ENCODE results near the gene PDF. TPM values are rescaled to one million over a fixed set of nuclear protein-coding genes. Genes with fewer than 3 reads are reported as not detected.

Gene PDF
- total and polyA plus RNA-seq, 2 of the 13 experiments (the other 11 are each of a cell fraction or from before 2014, with no cell fraction given) = 12.4 to 48.8 TPM

- TF ChIP-seq KDM5B (CRISPR knock-in tag; IDR thresholded peaks at IDR 0.05; ENCODE audit: borderline replicate concordance) = peak; percentile 73; the same call in 1 of the 2 replicates
- TF ChIP-seq FOXO4 (CRISPR knock-in tag; conservative IDR thresholded peaks at IDR 0.05) = 0 out of 2 replicates have a peak, but pooled peaks have one; percentile 92
- peak; percentile 78; the same call in 1 of the 2 replicates for TF ChIP-seq ZNF276 (CRISPR knock-in tag; IDR thresholded peaks at IDR 0.05; ENCODE audit: low read depth)
- peak; percentile 35; the same call in 1 of the 2 replicates for TF ChIP-seq KMT2B (CRISPR knock-in tag; IDR thresholded peaks at IDR 0.05)
- peak; percentile 41; the same call in 1 of the 2 replicates for TF ChIP-seq KLF12 (CRISPR knock-in tag; IDR thresholded peaks at IDR 0.05; ENCODE audit: borderline replicate concordance)
- TF ChIP-seq LCORL (IDR thresholded peaks at IDR 0.05) = no peak
- no peak; the same call in 1 of the 2 replicates for TF ChIP-seq LCORL (CRISPR knock-in tag; IDR thresholded peaks at IDR 0.05)
- TF ChIP-seq MTERF4 (CRISPR knock-in tag; IDR thresholded peaks at IDR 0.05) = peak; percentile 70; the same call in 1 of the 2 replicates
- TF ChIP-seq ZIK1 (CRISPR knock-in tag; IDR thresholded peaks at IDR 0.05; ENCODE audit: borderline replicate concordance, low read depth) = 0 out of 2 replicates have a peak, but pooled peaks have one; percentile 12
- no peak for TF ChIP-seq ZHX2 (IDR thresholded peaks at IDR 0.05; ENCODE audit: low read depth)
- TF ChIP-seq ZHX2 (CRISPR knock-in tag; IDR thresholded peaks at IDR 0.05; ENCODE audit: borderline replicate concordance) = 0 out of 2 replicates have a peak, but pooled peaks have one; percentile 32
- TF ChIP-seq ZNF782 (CRISPR knock-in tag; IDR thresholded peaks at IDR 0.05; ENCODE audit: borderline replicate concordance) = no peak; the same call in 1 of the 2 replicates
- peak; percentile 97 for TF ChIP-seq ZNF629 (CRISPR knock-in tag; conservative IDR thresholded peaks at IDR 0.05)
- no peak for TF ChIP-seq ZNF180 (CRISPR knock-in tag; IDR thresholded peaks at IDR 0.05; ENCODE audit: borderline replicate concordance, low read depth)
- no peak for TF ChIP-seq PLRG1 (conservative IDR thresholded peaks at IDR 0.05)
- TF ChIP-seq ZNF614 (CRISPR knock-in tag; IDR thresholded peaks at IDR 0.05; ENCODE audit: borderline replicate concordance) = no peak; the same call in 1 of the 2 replicates
- no peak for TF ChIP-seq ERF (CRISPR knock-in tag; IDR thresholded peaks at IDR 0.05)
- no peak for TF ChIP-seq ZBTB1 (CRISPR knock-in tag; IDR thresholded peaks at IDR 0.05; ENCODE audit: borderline replicate concordance)
- TF ChIP-seq PHF21A (CRISPR knock-in tag; IDR thresholded peaks at IDR 0.05) = peak; percentile 84
These were observed 18.6 kb downstream of the PDF start (continued) for GRCh38 chr16:69311533-69312387.
